ENCODE results near the gene BPIFB1. TPM values are rescaled to one million over a fixed set of nuclear protein-coding genes. Genes with fewer than 3 reads are reported as not detected.

Gene BPIFB1
- total and polyA plus RNA-seq, 2 donors (not counting 3 experiments of a cell fraction or from before 2014, with no cell fraction given) = not detected

DNA sequence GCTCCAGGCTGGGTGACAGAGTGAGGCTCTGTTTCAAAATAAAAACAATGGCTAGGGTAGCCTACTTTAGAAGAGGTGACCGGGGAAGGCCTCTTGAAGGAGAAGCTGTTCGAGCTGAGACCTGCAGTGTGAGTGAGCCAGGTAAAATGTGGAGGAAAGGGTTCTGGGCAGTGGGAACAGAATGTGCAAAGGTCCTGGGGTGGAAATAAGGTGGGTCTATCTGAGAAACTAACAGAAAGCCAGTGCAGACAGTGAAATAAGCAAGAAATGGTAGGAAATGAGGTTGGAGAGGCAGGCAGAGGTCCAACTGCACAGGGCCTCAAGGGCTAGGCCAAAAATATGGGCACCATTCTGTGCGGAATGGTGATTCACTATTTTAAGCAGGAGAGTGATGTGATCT is 53.4 kb downstream of the BPIFB1 start:
- BruUV-seq (replicated peaks) = no TSS peak
- no peaks in the 10 kb centered on the region for H3K9me1 ChIP-seq (replicated peaks; ENCODE audit: control insufficient read depth, extremely low read depth, insufficient read depth, low read length)
- TF ChIP-seq, protein P1, sequence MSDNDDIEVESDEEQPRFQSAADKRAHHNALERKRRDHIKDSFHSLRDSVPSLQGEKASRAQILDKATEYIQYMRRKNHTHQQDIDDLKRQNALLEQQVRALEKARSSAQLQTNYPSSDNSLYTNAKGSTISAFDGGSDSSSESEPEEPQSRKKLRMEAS (IDR thresholded peaks at IDR 0.05; ENCODE audit: insufficient read depth, insufficient read length) = no peak
- TF ChIP-seq GATA2 (IDR thresholded peaks at IDR 0.05; ENCODE audit: insufficient read depth, insufficient read length, low read depth, low read length) (no peak), EZH2 (IDR thresholded peaks at IDR 0.05; ENCODE audit: borderline replicate concordance, low read depth, low read length, severe bottlenecking) (no peak), POLR2A (IDR thresholded peaks at IDR 0.05; ENCODE audit: low read depth, low read length) (no peak), MYC (IDR thresholded peaks at IDR 0.05; ENCODE audit: low read depth, low read length) (no peak), POLR2AphosphoS5 (IDR thresholded peaks at IDR 0.05; ENCODE audit: insufficient read depth, low read depth, low read length) (no peak), JUN (IDR thresholded peaks at IDR 0.05; ENCODE audit: borderline replicate concordance, insufficient read depth, insufficient read length, low read depth) (no peak), FOS (IDR thresholded peaks at IDR 0.05; ENCODE audit: borderline replicate concordance, insufficient read depth, low read length) (no peak)
- TF ChIP-seq, protein P2, sequence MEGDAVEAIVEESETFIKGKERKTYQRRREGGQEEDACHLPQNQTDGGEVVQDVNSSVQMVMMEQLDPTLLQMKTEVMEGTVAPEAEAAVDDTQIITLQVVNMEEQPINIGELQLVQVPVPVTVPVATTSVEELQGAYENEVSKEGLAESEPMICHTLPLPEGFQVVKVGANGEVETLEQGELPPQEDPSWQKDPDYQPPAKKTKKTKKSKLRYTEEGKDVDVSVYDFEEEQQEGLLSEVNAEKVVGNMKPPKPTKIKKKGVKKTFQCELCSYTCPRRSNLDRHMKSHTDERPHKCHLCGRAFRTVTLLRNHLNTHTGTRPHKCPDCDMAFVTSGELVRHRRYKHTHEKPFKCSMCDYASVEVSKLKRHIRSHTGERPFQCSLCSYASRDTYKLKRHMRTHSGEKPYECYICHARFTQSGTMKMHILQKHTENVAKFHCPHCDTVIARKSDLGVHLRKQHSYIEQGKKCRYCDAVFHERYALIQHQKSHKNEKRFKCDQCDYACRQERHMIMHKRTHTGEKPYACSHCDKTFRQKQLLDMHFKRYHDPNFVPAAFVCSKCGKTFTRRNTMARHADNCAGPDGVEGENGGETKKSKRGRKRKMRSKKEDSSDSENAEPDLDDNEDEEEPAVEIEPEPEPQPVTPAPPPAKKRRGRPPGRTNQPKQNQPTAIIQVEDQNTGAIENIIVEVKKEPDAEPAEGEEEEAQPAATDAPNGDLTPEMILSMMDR (IDR thresholded peaks at IDR 0.05; ENCODE audit: extremely low read depth in 1 of 2, insufficient read depth in 1 of 2, low read depth in 1 of 2, low read length in 2 of 2) = no peak
- H3K79me2 ChIP-seq (ENCODE audit: control insufficient read depth, insufficient read depth, low read length) = no peaks in the 10 kb centered on the region
- dilution Hi-C loops (cut with MboI; ENCODE audit: extremely low pct_ligation_motif_present, low sequenced_read_pairs) = no loop called here
- no peak overlapping the region for H2AFZ ChIP-seq (ENCODE audit: low read depth, low read length)
- H3K9me3 ChIP-seq (replicated peaks; ENCODE audit: control insufficient read depth, insufficient read depth, low read length) = no peaks in the 10 kb centered on the region
- H3K27me3 ChIP-seq (ENCODE audit: control insufficient read depth in 2 of 2, insufficient read depth in 2 of 2, low read length in 2 of 2) = peaks cover 0 to 4% of the 10 kb centered on the region in 2 experiments
- no peaks in the 10 kb centered on the region for H4K20me1 ChIP-seq (replicated peaks; ENCODE audit: control insufficient read depth, extremely low read depth, insufficient read depth, low read length)
- no peak overlapping the region for H3K9ac ChIP-seq (replicated peaks; ENCODE audit: extremely low read depth, insufficient read depth, low read length)
- DNase-seq (ENCODE audit: low read depth, low spot score) (no peak), FAIRE-seq (no peak)
- H3K4me2 ChIP-seq (ENCODE audit: insufficient read depth, low read length) = no peak overlapping the region
- ChIA-PET CTCF (no interaction called here), POLR2A (no interaction called here)
- no peak overlapping the region for H3K4me3 ChIP-seq (replicated peaks in 1 of 3; ENCODE audit: insufficient read depth in 1 of 3, low read depth in 1 of 3, low read length in 3 of 3)
- H3K36me3 ChIP-seq (ENCODE audit: control insufficient read depth in 2 of 2, extremely low read depth in 1 of 2, insufficient read depth in 2 of 2, low read length in 2 of 2) = no peaks in the 10 kb centered on the region
- intact Hi-C loops (cut with micrococcal nuclease) = no loop called here
- H3K27ac ChIP-seq (ENCODE audit: insufficient read depth, low read depth, low read length) = no peak overlapping the region
- no peaks in the 10 kb centered on the region for H3K4me1 ChIP-seq (ENCODE audit: control insufficient read depth, extremely low read depth, insufficient read depth, low read length)
